NCI-H1092 (cell line): Measurements from ENCODE around the gene PCNX2.

Experiments
- DNase-seq: peaks from one replicate; lab custom pipeline; 2025; lab: John Stamatoyannopoulos, UW

The PCNX2 gene

DNA sequence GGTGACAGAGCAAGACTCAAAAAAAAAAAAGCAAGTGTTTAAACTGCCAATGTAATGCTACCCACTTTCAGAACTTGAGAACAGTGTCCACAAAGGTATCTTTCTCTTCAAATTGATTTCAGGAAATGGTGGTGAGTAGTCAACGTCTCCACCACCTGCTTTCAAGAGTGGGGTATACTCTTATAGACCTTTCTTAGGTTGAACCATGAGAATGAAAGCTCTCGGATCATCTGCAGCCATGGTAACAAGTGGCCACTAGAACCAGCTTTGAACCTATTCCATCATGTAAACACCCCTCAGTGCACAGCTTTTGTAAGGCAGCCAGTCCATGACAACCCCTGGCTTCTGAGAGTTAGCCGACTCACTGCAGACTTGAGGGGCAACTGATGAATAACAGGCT, 237.7 kb downstream of the PCNX2 start:
- no peak for DNase-seq

DNA sequence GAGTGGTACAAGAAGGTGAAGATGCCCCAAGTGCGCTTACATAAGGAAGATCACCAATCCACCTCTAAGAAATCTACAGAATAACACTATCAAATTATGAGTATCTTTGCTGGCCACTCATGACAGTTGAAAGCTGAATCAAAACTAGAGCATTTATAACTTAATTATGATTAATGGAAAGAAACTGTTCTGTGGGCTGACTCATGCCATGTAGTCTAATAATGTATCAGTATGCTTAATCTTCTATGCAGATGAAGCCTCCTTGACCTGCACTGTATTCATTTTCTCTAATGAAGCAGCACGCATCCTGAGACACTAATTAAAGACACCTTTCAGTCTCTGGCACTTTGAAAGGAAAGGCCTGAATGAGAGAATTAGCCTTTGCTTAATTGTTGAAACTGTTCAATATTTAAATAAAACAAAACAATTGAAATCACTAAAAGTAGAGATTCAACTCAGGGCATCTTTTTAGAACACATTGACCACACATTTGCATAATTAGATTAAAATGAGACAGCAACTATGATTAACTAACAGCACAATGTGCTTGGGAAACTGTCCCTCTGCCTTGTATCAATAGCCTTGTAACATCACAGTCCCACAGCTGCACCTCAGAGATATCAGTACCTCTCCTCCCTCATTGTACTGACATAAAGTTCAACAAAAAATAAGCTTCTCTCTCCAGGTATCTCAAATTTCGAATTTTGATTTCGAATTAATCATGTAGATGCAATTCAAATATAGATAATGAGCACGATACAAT, 239.5 kb downstream of the PCNX2 start:
- no peak for DNase-seq

DNA sequence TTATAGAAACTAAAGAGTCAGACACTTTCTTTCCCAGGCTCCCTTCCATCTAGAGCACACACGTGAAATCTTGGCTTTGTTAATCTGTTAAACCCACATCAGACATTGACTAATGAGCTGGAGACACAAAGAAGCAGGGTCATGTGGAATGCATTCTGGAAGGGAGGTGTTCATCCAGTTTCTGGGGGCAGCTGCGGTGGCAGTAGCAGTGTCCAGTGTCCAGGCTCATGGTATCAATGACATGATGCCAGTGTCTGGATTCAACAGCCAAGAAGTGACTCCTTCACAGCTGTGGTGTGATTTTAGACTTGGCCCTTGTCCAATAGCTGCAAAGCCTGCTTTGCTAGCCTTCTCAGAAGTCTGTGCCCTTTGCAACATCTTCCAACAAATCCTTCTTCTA, 249.9 kb downstream of the PCNX2 start:
- DNase-seq: no peak

DNA sequence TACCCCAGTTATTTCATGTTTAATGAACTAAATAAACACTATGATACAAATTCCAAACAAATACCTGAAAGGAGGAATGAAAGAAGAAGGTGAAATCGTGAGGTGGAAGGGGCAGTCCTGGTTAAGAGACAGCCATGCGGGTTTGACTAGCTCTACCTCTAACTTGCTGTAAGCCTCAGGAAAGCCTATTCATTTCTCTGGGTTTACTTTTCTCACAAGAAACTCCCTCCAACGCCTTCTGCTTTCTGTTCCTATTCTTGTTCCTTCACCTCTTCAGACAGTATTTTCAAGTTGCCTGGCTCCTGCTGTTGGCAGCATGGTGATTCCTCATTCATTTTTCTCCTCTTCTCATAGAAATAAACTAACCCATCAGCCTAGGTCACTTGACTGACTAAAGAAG, 252.7 kb downstream of the PCNX2 start:
- no peak for DNase-seq

DNA sequence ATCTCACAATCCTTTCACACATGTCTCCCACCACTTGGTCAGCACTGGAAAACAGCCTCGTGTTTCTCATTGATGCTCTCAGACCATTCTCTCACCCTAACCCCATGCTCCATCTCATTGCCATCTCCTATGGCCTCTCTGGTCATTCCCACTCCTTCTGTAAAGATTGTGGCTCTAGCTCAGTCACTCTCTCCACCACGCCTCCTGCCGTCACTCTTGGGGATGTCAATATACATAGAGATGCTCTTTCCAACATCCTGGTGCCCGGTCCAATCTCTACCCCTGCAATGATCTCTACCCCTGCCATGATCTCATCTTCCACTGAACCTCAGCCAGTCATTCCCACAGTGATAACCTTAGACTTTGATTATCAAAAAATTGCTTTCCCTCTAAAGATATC, 255.0 kb downstream of the PCNX2 start:
- DNase-seq: no peak

DNA sequence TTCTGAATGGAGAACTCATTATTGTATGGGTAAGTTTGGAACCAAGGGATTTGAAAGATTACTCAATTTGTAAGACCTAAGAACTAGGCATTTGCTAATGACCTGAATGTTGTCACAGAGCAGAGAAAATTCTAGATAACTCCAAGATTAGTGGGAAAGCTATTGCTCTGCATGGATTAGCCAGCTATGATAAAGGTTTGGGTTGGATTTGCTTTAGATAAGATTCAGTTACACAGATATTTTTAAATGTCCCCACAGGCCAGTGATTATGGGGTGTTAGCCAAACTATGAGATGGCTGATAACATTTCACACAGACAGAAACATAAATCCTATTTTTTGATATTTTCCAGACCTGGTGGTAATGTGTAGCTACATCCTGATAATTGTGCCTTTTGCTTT, 256.9 kb downstream of the PCNX2 start:
- no peak for DNase-seq

DNA sequence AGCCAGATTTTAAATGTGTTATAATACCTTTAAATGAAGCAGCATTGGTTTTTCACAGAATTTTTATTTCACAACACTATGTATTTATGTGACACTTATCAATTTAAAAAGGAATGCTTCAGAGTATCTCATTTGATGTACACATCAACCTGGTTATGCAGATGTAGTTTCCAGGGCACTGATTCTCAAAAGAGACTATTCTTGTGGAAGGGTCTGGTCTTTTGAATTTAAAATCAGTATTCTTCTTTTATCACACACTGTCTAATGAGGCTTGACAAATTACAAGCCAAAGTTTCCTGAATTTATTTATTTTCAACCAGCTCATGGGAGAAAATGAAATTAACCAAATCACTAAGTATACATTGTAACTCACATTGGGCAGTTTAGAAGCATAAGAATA, 257.7 kb downstream of the PCNX2 start:
- DNase-seq: no peak

DNA sequence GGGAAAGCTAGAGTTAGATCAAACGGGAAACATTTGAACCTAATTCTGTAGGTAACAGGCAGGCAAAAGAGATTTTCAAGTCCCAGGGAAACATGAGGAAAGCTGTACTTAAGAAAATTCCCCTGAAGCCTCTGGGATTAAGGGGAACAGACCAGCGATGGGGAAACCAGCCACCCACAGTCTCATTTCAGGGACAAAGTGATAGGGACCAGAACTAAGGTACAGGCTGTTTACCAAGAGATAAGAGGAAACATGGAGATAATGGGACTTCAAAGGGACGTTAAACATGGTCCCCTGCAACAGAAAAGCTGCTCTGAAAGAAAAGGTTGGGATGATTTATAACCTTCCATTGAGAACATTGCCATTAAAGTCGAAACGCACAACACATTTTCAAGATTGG, 260.7 kb downstream of the PCNX2 start:
- DNase-seq: no peak

DNA sequence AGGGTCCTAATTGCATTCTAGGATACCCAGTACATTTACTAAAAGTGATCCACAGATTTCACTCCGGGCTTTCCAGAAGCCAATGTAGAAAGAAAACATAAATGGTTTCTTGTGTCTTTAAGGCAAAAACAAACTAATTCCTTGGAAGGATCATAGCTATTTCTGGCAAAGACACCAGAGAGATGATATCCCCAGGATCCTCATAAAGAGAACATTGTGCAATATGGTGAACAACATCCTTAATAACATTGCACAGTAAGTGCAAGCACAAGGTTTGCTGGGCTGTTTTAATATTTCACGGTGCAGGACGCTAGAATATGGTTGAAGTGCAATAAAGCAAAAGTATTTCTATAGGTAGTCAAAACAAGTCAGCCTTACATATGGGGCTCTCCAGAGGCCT, 262.2 kb downstream of the PCNX2 start:
- no peak for DNase-seq

DNA sequence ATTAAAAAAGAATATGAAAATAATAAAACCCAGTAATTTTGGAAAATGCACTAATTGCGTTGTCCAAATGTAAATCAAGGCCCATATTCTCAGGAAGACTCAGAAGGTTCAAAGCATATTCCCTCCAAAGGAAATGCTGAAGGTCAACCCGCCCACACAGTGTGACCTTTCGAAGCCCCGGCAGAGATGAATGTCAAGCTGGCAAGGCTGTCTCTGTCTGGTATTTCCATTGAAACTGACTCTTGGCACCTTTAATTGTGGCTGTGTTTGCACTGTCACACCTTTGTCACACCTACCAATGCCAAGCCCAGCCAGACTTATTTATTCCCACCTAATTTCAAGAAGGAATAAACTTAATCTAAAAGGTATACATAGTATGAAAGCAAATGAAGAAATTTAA, 262.6 kb downstream of the PCNX2 start:
- no peak for DNase-seq

DNA sequence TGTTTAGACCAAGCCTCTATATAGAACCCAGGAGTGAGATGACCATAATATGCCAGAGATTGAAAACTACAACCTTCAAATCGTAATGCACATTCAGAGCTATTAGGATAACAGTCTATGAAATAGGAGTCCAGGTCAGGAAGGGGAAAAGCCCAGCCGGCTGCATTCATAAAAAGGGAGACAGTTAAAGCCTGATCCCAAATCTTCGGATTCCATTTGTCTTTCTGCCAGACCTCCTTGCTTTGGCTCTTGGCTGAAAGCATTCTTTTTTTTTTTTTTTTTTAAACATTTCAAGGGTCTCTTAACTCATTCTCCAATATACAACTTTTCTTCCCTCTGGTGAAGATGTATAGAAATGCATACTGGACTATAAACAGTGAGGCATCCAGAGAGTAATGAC, 264.0 kb downstream of the PCNX2 start:
- no peak for DNase-seq

DNA sequence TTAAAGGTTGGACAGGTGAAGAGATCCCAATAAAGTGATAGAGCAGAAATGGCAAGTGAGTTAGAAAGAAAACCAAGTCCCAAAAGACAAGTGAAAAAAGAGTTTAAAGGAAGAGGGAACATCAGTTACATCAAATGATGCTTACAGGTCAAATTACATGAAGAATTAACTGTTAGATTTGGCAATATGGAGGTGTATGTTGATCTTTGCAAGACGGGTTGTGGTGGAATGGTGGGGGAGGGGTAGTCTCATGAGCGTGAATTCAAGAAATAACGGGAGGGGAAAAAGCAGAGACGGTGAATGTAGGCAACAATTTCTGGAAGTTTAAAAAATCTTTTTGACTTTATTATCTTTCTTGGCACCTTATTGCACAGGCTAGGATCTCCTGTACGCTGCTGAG, 268.5 kb downstream of the PCNX2 start:
- no peak for DNase-seq

DNA sequence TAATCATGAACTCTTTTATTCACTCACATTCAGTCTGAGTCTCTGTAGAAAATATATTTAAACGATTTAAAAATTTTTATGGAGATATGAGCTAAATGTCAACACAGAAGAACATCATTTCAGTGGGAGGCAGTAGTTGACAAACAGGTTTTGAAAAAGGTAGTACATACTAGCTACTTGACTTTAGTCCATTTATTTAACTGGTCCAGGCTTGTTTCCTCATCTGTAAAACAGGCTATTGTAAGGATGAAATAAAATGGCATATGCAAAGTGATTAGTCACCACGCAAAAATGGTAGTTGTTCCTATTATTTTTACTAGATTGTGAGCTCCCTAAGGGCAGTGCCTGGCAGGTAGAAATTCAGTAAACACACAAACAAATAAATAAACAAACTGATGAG, 270.0 kb downstream of the PCNX2 start:
- no peak for DNase-seq

DNA sequence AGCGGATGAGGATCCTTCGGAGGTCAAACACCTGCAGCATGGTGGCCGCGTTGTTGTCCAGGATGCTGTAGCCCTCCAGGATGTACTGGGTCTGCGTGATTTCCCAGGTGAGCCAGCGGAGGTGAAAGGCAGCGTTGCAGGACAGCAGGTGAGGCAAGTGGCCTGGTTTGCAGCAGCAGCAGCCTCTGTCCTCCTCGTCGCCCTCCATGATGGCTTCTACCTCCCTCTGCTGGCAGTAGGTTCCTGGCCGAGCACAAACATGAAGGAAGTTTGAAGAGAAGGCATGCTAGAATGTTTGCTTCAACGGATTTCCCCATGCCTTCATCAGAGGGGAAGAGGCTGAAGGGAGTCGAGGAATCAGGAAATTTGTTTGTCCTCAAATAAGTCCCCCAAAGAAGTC, 270.4 kb downstream of the PCNX2 start:
- DNase-seq: peak; percentile 30

DNA sequence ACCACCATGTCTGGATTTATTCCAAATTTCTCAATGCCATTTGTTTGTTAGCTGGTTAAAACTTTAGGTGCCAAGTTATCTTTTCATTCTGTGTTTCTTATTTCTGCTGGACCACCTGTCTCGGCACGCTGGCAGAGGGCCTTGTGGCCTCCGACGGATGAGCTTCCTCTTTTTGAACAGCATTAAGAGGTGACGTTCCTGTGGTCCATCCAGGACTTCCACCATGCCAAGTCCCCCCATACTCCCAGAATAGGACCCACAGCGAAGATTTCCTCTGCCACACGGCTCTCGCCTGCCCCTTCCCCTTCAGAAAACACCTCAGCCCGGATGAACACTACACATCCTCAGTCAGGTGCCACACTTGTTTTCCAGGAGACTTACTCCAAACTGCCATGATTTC, 271.3 kb downstream of the PCNX2 start:
- DNase-seq: no peak

DNA sequence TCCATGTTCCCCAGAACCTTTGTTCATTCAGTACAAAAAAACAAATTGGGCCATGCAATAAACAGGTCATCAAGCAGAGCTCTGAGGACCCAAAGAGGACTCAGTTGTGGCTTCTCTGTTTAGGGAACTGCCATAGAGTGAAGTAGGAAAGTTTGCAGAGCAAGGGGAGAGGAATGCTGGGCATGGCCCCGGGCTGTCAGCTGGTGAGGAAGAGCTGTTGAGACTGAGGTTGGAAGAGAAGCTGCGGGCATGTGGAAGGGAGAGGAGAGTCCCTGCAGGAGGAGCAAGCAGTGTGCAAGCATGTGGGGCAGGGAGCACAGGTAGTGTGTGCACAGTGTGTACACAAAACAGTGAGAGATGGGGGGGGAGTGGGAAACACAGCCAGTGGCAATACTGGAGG, 273.3 kb downstream of the PCNX2 start:
- no peak for DNase-seq

DNA sequence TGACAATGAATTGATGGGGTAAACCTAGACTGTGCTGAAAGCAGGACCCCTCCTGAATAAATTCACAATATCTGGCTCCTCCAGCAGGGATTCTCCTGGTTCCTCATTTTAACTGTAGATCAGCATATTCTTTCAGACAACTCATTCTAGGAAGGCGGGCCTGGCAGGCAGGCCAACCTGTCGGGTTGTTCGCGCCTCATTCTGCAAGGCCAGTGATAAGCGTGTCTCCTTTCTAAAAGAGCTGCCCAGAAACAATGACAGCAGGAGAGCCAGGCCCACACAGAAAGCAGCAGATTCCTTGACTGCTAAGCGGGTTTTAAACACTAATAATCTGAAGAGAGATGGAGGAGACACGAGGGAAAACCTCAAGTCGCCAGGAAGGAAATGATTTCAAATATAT, 275.1 kb downstream of the PCNX2 start:
- DNase-seq: no peak

DNA sequence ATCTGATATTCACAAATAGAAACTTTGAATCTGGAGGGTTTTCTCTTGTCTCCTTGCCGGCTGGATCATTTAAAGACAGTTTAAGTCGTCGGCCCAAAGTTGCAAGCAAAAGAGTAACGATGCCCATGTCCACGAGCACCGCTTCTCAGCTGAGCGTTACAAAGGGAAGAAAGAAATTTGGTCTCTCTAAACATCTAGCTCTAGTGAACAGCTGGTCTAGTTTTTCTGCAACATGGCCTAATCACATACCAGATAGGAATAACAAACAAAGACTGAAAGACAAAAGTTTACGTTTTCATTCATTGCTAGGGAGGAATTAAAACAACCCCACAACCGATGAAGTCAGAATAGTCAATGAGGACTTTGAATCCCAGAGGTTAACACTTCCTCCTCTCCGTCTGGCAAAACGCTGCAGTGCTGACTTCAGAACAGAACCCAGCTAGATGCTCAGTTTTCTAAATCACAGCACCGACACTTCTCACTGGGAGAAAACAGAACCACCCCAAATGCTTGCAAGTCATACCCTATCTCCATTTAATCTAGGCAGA, 275.7 kb downstream of the PCNX2 start:
- no peak for DNase-seq

DNA sequence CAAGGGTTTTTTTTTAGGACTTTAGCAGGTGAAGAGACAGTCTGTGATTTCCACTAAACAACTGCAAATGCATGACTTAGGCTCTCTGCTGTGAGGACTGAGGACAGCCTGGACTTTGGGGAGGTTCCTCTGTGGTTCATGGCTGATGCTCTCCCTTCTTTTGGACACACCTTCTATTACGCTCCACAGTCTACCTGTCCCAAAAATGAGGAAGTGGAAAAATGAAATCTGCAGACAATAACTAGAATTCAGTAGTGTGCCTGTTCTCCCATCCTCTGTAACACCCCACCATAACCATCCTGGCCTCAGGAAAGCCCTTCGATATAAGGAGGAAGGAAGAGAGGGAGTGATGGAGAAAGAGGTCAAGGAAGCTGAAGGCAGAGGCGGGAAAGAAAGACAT, 276.4 kb downstream of the PCNX2 start:
- no peak for DNase-seq

DNA sequence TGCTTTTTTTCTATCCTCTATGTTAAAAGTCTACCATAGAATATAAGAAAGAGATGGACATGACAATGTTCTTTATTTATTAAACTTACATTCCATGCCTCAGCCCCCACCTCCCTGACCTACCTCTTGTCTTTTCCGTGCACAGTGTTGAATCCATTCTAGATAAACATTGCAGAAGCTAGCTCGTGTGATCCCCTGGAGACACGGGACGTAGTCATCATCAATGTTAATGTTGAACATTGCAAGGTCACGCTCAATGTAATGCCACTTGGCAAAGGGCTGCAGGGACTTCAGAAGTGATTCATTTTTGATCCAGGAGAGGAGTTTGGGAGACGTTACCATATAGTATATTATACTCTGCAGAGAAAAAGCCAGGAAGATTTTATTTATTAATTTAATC, 278.7 kb downstream of the PCNX2 start:
- no peak for DNase-seq

DNA sequence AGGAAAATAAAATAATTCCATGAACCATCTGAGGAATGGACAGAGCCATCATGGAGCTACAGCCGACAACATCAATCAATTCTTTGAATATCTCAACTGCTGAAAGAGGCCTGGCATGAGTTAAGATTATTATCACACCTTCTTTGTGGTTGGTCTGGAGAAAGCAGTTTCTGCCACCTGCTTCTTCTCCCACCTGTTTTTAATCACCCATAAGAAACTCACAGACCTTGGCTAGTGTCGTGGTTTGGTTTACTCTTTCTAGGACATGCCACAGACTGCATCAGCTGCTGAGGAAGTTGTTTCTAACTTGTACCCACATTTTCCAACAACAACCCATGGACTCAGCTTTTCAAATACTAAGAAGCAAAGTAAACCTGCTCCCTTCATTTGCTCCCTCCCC, 279.6 kb downstream of the PCNX2 start:
- DNase-seq: no peak

DNA sequence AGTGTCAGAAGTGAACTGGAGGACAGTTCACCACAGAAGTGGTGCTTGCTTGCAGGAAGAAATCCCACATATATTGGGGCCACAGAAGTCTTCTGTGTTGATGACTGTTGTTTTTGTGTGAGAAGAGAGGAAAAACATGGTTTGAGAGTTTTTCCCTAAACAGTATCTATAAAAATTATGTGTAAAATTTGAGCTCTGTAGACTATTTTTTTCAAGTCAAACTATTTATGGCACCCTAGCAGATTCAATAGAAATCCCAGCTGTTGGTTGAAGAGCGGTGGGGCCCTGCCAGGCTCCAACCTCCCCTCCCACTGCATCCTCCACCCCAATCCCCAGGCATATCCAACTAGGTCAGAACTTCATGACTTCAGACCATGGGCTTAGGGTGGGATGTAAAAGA, 283.5 kb downstream of the PCNX2 start:
- DNase-seq: no peak

DNA sequence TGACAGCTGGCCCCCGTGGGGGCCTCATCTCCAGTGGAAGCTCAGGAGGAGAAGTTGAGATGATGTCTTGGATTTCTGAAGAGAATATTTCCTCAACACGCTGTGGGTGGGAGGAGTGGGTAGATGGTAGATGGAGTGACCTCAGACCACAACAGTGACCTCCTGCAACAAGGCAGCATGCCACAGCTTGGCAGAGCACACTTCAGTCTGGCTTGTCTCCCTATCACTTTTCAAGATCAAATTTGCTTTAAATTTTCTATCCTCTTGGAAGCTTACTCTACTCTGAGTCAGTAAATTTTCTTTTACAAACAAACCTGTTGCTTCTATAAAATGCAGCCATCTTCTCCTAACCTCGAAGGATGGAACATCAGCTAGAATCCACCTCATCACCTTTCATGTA, 285.4 kb downstream of the PCNX2 start:
- no peak for DNase-seq

DNA sequence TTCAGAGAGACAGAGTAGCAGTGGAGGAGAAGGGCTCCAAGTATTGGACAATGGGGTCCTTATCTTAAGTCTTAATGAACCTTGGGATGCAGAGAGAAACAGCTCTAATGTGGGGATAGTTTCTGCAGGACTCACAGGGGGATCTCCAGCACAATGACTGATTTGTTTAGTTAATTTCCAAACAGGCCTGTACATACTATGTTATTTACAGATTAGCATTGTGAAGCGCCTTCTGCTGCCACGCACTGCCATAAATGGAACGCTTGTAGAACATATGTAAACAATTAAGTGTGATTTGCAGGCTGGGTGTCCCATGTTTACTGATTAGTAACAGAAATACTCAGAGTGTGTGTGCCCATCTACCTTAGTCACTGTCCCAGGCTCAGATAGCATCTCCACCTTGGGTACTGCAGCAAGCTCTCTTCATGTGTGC, 289.0 kb downstream of the PCNX2 start:
- no peak for DNase-seq
